ENCODE data around the gene TCEAL7.
"Not testable (repeated sequence)": the region's sequence is repeated elsewhere in the genome, so short reads cannot be mapped to it uniquely, and the experiment has no call there.

TCEAL7 gene

DNA sequence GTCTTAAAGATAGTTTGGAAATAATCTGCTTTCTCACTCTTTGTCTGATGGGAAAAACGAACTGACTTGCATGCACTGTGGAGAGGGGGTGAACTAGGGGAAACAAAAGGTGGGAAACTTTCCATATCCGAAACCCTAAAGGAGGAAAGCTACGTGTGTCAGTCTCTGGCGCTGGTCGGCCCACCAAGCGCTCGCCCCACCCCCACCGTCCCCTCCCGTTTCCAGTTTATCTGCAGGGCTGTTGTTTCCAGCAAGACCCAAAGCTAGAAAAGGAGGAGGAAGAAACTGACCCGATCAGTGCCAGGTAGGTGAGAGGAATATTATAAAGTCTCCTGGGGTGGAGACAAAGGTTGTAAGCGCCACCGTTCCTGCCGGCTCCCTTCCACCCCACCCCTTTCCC, 26.8 kb downstream of the TCEAL7 start:
- peak overlapping the region; percentile 84 for H3K4me3 ChIP-seq (ENCODE audit: low read length)
- DNase-seq (ENCODE audit: low read depth) = no peak
- TF ChIP-seq CTCF (conservative IDR thresholded peaks at IDR 0.05; ENCODE audit: low read length) = no peak

DNA sequence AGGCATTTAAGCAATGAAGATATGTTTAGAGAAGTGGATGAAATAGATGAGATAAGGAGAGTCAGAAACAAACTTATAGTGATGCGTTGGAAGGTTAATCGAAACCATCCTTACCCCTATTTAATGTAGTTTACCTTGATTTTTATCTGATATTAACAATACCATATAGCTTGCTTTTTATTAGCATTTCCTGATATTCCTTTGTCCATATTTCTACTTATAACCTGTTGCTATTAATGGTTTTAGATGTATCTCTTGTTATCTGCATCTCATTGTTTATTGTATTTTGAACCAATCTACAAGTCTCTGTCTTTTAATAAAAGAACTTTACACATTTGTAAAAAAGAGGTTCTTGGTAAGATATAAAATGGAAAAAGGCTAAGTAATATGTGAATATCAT, 27.8 kb downstream of the TCEAL7 start:
- H3K4me3 ChIP-seq (ENCODE audit: low read length) = peak overlapping the region; percentile 84
- no peak for TF ChIP-seq CTCF (conservative IDR thresholded peaks at IDR 0.05; ENCODE audit: low read length)
- no peak for DNase-seq (ENCODE audit: low read depth)

DNA sequence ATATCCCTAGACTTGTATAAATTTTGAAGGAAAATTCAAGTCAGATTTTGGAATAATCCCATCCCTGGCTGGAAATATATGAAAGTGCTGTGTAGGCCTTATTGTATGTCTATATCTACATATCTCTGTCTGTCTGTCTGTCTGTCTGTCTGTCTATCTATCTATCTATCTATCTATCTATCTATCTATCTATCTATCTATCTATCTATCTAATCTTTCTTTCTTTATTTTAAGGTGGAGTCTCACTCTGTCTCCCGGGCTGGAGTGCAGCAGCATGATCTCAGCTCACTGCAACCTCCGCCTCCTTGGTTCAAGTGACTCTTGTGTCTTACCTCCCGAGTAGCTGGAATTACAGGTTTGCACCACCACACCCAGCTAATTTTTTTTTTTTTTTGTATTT, 29.6 kb downstream of the TCEAL7 start:
- not testable (repeated sequence) for DNase-seq (ENCODE audit: low read depth); H3K4me3 ChIP-seq (ENCODE audit: low read length)

GRCh38 chrX:103360092-103360491, 30.1 kb downstream of the TCEAL7 start:
- DNase-seq (ENCODE audit: low read depth) = no peak
- H3K4me3 ChIP-seq (ENCODE audit: low read length) = no peak overlapping the region
- no peak for TF ChIP-seq CTCF (conservative IDR thresholded peaks at IDR 0.05; ENCODE audit: low read length)

GRCh38 chrX:103360916-103361315, 30.9 kb downstream of the TCEAL7 start:
- no peak for TF ChIP-seq CTCF (conservative IDR thresholded peaks at IDR 0.05; ENCODE audit: low read length)
- no peak for DNase-seq (ENCODE audit: low read depth)
- H3K4me3 ChIP-seq (ENCODE audit: low read length) = no peak overlapping the region

- no peak for TF ChIP-seq CTCF (conservative IDR thresholded peaks at IDR 0.05; ENCODE audit: low read length)
- no peak overlapping the region for H3K4me3 ChIP-seq (ENCODE audit: low read length)
- no peak for DNase-seq (ENCODE audit: low read depth)
Observed at GRCh38 chrX:103361798-103362197, 31.8 kb downstream of the TCEAL7 start.

- H3K4me3 ChIP-seq (ENCODE audit: low read length) = no peak overlapping the region
- DNase-seq (ENCODE audit: low read depth) = peak; percentile 64
Observed at GRCh38 chrX:103362474-103362873, 32.4 kb downstream of the TCEAL7 start.

More at GRCh38 chrX:103362474-103362873, 32.4 kb downstream of the TCEAL7 start:
- TF ChIP-seq CTCF (conservative IDR thresholded peaks at IDR 0.05; ENCODE audit: low read length) = no peak
